HT-29 (cell line): ENCODE data around the gene CDH4. TPM values are rescaled to one million over a fixed set of nuclear protein-coding genes. Genes with fewer than 3 reads are reported as not detected.
"Not testable (repeated sequence)": the region's sequence is repeated elsewhere in the genome, so short reads cannot be mapped to it uniquely, and the experiment has no call there.

Source experiments
- DNase-seq: peaks from one replicate; pipeline ENCODE4 v3.0.0-alpha.2; 2015; ENCODE audit warnings: low spot score
- total RNA-seq: library from RNA; depleted of rRNA; stranded (reverse); fragments of >200 nt; shearing (Covaris generic); gene quantifications from 2 replicates; pipeline ENCODE4 v1.2.3, GENCODE V29; 2014

CDH4 gene
- total RNA-seq, 1 experiment from 2014 or later, result not detected

DNA sequence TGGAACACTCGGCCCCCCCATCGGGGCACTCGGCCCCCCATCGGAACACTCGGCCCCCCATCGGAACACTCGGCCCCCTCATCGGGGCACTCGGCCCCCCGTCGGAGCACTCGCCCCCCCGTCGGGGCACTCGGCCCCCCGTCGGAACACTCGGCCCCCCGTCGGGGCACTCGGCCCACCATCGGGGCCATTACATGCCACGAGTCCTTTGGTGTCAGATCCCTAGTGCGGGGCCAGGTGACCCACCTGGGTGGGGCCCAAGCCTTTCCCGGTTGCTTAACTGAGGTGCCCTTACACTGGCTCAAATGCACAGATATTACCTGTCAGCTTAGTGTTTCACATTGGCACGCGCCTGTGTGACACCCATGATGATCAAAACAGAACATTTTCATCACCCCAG, 717.7 kb downstream of the CDH4 start:
- DNase-seq, result no peak

DNA sequence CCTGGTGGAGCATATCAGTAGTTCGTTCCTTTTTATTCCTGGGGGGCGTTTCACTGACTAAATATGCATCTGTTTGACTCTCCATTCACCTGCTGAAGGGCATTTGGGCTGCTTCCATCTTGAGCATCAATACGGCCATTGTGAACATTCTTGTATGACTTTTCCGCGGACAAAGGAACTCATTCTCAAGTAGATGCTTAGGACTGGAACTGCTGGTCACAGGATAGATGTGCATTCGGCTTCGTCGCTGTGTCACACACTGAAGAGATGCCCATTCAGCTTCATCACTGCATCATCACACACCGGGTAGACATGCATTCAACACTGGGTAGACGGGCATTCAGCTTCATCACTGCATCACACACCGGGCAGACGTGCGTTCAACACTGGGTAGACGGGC, 718.3 kb downstream of the CDH4 start:
- DNase-seq, result no peak

DNA sequence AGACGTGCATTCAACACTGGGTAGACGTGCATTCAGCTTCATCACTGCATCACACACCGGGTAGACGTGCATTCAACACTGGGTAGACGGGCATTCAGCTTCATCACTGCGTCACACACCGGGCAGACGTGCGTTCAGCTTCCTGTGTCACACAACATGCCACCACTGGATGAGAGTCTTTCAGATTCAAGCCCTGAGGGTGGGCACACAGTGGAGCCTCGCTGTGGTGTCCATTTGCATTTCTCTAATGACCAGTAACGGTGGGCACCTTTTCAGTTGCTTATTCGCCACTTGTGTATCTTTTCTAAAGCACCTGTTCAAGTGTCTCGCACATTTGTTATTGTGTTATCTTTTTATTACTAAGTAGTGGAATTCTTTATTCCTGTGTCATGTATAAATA, 719.5 kb downstream of the CDH4 start:
- not testable (repeated sequence) for DNase-seq

DNA sequence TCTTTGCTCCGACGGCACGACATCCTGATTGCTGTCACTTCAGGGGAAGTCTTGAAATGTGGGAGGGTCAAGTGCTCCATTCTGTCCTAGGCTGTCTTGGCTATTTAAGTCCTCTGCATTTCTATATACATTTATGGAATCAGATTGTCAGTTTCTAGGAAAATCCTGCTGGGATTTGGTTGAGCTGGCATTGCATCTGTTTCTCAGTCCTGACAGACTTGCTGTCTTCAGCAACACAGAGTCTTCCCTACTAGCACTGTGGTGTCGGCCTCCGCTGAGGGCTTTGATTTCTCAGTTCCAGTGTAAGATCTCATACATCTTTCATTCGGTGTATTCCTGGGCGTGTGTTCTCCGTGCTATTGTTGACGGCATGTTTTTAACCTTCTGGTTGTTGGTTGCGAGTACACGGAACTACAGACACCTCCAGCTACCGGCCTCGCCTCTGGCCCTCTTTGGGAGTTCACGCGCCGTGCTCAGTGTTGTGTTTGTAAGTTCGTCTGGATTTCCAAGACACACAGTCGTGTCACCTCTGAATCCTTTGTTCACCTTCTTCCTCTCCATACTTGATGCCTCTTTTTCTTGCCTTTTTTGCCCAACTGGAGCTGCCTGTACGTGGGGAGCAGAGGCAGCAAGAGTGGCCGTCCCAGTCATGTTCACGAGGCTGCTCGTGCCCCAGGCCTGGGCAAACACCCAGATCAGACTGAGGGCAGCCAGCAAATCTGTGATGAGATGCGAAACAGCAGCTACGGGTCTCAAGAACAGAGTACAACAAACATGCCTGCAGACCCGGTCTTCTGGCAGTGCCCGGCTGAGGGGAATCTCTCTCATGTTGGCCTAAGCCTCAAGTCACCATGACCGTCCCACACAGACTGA, 720.8 kb downstream of the CDH4 start:
- no peak for DNase-seq

DNA sequence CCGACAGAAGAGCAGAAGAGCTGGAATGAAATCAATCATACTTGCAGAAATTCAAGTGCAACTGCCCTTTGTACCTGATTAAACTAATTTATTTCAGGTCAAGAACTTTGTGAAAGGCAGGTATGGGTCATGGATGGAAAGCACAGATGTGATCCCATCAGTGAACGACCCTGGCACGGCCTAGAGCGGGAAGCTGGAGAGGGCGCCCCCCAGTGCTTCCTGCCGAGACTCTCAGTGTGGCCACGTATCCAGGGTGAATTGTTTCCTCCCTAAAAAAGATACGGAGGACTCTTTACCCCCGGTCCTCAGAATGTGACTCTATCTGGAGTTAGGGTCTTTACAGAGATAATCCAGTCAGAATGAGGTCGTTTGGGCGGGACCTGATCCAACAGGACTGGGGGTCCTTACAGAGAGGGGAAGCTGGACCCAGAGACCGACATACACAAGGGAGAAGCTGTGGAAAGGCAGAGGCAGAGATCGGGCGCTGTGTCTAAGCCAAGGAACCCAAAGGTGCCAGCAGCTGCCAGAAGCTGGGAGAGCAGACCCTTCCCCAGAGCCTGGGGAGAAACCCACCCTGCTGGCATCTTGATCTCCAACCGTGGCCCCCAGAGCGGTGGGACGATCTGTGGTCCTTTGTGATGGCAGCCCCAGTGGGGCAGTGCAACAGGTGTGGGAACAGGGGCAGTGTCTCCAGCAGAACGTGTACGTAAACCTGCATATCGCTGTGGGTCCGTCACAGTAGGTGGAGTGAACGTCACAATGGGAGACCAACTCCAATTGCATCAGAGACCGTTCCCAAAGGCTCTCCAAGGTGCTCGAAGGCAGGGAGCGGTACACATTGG, 721.7 kb downstream of the CDH4 start:
- no peak for DNase-seq

GRCh38 chr20:61974357-61974665, 722.2 kb downstream of the CDH4 start:
- no peak for DNase-seq

GRCh38 chr20:61975407-61976129, 723.5 kb downstream of the CDH4 start:
- no peak for DNase-seq

GRCh38 chr20:61976263-61976643, 724.2 kb downstream of the CDH4 start:
- DNase-seq, result no peak

DNA sequence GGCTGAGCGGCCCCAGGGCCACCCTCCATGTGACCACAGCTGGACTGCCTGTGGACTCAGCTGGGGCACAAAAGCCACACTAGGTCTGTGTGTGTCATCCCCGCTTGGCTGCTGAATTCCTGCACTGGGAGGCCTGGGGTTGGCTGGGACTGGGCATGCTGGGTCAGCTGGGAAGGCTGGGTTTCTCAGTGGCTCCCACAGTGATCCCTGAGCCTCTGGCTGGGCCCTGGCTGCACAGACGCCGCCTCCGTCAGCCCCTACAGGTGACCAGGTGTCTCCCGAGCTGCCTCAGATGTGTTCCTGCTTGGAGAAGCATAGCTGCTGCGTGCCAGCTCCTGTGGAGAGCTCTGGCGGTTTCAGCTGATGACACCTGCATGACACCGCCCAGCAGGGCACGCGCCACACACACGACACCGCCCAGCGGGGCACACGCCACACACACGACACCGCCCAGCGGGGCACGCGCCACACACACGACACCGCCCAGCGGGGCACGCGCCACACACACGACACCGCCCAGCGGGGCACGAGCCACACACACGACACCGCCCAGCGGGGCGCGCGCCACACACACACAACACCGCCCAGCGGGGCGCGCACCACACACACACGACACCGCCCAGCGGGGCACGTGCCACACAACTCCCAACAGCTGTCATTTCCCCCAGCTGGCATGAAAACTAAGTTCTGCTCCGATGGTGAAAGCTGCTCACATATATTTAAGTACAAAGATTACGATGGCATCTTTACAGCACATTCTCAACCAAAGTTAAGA, 724.8 kb downstream of the CDH4 start:
- DNase-seq, result no peak

- no peak for DNase-seq
Measured at GRCh38 chr20:61977419-61977786, 725.3 kb downstream of the CDH4 start.

DNA sequence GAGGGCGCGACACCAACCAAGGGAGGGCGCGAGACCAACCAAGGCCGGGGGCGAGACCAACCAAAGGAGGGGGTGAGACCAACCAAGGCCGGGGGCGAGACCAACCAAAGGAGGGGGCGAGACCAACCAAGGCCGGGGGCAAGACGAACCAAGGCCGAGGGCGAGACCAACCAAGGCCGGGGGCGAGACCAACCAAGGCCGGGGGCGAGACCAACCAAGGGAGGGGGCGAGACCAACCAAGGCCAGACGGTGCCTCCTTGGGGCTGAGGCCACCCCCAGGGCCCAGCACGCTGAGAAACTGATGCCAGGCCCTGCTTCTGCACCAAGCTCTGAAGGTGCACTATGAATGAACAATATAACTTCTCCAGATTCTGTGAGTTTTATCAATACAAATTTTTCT, 726.4 kb downstream of the CDH4 start:
- DNase-seq, result no peak

DNA sequence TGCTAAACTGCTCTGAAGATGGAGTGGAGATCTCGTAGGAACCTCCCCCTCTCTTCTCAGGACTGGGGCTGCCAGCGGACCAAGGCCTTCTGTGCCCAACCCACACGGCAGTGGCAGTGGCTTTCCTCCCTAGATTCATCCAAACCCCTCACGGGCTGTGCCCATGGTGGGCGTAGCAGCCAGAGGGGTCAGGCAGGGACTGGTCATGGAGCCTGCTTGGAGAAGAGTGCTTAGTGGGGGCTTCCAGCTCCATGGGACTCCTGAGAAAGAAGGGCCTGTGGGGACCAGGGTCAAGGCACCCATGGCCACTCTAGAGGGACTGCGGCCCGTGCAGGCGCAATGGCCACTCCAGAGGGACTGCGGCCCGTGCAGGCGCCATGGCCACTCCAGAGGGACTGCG, 727.0 kb downstream of the CDH4 start:
- no peak for DNase-seq

DNA sequence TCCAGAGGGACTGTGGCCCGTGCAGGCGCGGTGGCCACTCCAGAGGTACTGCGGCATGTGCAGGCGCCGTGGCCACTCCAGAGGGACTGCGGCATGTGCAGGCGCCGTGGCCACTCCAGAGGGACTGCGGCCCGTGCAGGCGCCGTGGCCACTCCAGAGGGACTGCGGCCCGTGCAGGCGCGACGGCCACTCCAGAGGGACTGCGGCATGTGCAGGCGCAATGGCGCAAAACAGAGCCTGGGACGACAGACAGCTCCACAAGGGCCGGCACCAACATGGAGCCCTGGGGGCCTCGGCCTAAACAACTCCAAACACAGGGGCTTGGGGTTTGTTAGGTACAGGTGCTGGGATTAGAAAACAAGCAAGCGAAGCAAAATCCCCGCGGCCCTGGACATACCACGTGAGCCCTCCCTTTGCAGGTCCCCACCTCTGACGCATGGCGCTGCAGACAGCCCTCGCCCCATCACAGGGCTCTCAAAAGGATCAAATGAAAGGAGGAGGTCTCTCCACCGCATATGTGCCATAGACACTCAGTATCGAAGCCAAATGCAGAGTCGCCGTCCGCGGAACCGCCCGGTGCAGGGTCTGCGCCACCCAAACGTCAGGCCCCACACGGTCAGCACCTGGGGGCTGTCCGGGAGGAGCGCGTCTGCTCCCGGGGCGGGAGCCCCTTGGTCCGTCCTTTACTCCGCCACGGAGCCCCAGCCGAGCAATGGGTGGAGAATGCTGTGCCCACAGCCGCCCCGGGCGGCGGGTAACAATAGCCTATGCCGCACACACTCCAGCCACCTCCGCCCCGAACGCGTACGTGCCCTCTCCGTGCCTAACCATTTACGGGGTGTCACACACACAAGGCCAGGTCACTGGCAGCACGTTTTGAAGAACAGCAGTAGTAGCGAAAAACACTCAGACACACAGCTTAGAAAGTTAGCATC, 727.9 kb downstream of the CDH4 start:
- no peak for DNase-seq

GRCh38 chr20:61980647-61981583, 728.9 kb downstream of the CDH4 start:
- DNase-seq, result peak; percentile 77

DNA sequence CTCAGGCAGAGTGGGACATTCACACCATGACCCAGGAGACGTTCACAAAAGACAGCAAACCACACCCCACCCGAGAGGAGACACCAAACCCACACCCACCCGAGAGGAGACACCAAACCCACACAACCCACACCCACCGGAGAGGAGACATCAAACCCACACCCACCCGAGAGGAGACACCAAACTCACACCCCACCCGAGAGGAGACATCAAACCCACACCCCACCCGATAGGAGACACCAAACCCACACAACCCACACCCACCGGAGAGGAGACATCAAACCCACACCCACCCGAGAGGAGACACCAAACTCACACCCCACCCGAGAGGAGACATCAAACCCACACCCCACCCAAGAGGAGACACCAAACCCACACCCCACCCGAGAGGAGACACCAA, 729.6 kb downstream of the CDH4 start:
- not testable (repeated sequence) for DNase-seq

DNA sequence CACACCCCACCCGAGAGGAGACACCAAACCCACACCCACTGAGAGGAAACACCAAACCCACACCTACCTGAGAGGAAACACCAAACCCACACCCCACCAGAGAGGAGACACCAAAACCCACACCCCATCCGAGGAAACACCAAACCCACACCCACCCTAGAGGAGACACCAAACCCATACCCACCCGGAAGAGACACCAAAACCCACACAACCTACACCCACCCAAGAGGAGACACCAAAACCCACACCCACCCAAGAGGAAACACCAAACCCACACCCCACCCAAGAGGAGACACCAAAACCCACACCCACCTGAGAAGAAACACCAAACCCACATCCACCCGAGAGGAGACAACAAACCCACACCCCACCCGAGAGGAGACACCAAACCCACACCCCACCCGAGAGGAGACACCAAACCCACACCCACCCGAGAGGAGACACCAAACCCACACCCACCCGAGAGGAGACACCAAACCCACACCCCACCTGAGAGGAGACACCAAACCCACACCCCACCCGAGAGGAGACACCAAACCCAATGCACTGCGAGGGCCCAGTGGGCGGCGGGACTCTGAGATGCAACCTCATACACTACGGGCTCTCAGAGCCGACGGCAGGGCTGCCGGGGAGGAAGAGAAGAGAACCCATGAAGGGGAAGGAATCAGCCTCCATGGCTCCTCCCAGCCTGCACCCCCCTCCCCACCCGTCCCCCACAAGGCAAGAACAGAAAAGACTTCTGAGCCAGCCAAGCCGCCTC, 730.3 kb downstream of the CDH4 start:
- DNase-seq, result no peak

GRCh38 chr20:61982951-61983315, 730.9 kb downstream of the CDH4 start:
- DNase-seq, result no peak

GRCh38 chr20:61983965-61984364, 731.9 kb downstream of the CDH4 start:
- DNase-seq, result no peak

DNA sequence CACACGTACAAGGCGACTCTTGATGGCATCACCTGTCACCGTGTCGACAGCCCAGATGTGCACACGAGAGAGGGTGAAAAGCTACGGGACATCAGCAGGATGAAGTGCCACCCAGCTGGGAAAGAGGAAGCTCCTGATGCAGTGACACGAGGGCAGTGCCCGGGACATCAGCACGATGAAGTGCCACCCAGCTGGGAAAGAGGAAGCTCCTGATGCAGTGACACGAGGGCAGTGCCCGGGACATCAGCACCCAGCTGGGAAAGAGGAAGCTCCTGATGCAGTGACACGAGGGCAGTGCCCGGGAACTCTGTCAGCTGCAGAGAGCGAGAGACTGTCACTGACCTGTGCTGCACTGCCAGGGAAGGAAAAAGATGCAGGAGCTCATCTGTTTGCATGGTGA, 732.4 kb downstream of the CDH4 start:
- DNase-seq, result not testable (repeated sequence)
